GM12891 (cell line): ENCODE results near the gene NKAIN4.

Experiments
- DNase-seq: peaks from one replicate; pipeline ENCODE4 v3.0.0; 2011; ENCODE audit warnings: low spot score; ENCODE audit not compliant: insufficient read length
- FAIRE-seq: peaks from 2 replicates; lab custom pipeline; 2011; peaks lifted over from hg19 to GRCh38; lab: Jason Lieb, UNC
- PAX5 ChIP-seq: IDR thresholded peaks from 2 replicates; pipeline ENCODE4 v1.6.1; 2011; ENCODE audit warnings: low read length, moderate library complexity, mild to moderate bottlenecking; ENCODE audit not compliant: insufficient read depth, severe bottlenecking
- POLR2A ChIP-seq: IDR thresholded peaks from 2 replicates; pipeline ENCODE4 v1.6.1; 2011; ENCODE audit warnings: low read depth, low read length, control low read depth
- POLR2AphosphoS5 ChIP-seq: IDR thresholded peaks from 2 replicates; pipeline ENCODE4 v1.6.1; 2011; ENCODE audit warnings: low read depth, low read length, control low read depth
- POU2F2 ChIP-seq: IDR thresholded peaks from 2 replicates; pipeline ENCODE4 v1.6.1; 2011; ENCODE audit warnings: low read depth, mild to moderate bottlenecking, control low read depth, low read length, moderate library complexity
- SPI1 ChIP-seq: IDR thresholded peaks from 2 replicates; pipeline ENCODE4 v1.6.1; 2011; ENCODE audit warnings: low read depth, low read length, control low read depth
- TAF1 ChIP-seq: IDR thresholded peaks from 2 replicates; pipeline ENCODE4 v1.6.1; 2011; ENCODE audit warnings: low read depth, low read length, control low read depth

The NKAIN4 gene

DNA sequence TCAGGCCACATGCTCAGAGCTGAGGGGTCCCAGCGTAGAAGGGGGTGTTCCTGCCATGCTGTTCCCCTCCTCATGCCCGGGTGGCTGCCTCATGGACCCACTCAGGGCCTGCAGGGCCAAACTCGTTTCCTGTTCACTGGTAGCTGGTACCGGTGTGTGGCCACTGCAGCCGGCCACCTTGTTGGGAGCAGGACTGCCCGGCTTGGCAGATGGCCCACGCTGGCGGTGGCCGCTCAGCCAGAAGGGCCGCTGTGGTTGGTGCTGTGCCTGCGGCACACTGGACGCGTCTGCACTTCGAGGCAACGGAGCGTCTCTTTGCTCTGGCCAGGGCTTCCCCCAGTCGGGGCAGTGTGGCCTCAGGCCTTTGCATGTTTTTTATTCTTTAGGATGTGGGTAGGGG is 28.7 kb upstream of the NKAIN4 start:
- FAIRE-seq, result no peak
- no peak for TF ChIP-seq POU2F2
- no peak for DNase-seq

DNA sequence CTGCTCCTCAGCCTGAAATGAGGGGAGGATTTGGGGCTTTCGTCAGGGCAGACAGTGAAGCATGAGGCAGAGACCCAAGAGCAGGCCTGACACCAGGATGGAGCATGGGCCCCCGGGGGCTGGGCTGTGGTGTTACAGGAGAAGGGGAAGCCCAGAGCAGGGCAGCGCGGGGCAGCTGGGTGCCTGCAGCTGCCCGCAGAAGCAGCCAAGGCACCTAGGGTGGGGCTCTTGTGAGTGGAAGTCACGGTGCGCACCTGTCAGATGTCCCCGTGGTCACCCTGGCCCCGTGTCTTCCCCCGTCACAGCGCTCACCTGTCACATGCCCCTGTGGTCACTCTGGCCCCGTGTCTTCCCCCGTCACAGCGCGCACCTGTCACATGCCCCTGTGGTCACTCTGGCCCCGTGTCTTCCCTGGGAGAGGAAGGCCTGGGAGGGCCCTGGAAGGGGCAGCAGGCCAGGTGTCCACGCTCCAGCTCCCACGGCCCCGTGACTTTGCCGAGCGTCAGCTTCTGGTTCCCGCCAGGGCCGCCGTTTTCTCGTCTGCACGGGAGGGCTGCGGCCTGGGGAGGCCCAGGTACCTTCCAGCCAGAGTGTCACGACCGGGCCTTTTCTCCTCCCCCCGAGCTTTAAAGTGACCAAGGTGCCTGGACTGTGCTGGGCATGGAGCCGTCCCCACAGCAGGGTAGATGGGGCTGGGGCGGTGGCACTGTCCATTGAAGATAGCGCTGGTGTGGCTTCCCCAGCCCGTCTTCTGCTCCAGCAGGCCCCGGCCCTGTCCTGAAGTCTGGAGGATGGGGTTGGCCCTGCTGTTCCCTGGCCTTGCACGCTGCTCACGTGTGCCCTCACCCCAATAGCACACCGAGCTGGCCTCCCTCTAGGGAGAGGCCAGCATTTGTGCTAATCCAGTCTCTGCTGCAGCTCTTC is 27.7 kb upstream of the NKAIN4 start:
- FAIRE-seq, result no peak
- no peak for DNase-seq
- TF ChIP-seq POLR2AphosphoS5, result no peak; the same call in 1 of the 2 replicates
- no peak for TF ChIP-seq POU2F2
- no peak for TF ChIP-seq TAF1
- TF ChIP-seq SPI1, result no peak
- TF ChIP-seq POLR2A, result no peak
- no peak for TF ChIP-seq PAX5

DNA sequence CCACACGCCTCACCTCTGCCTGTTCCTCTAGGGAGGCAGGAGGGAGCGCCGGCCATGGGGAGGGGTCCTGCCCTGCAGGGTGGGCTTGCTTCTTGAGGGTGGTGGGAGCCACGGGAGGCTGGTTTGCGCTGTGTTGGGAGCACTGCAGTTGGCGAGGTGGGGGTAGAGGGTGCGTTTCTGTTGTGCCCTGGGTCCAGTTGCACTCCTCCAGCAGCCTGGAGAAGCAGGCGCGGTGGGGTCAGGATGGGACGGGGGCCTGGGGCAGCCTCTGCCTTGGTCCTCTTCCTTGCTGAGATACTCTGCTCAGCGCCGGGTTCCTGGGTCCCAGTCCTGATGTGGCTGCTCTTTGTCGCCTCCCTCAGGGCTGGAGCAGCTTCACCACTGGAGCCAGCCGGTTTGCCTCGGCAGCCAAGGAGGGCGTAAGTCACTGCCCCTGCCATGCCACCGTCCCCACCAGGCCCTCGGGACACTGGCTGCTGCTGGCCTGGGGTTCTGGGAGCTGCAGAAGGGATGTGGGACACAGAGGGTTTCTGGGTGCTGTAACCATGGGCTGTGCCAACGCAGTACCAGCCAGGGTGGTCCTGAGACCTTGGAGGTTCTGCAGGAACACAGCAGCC is 26.8 kb upstream of the NKAIN4 start:
- DNase-seq, result no peak
- TF ChIP-seq POU2F2 (no peak), POLR2A (no peak), SPI1 (no peak), POLR2AphosphoS5 (no peak), PAX5 (no peak), TAF1 (no peak)

DNA sequence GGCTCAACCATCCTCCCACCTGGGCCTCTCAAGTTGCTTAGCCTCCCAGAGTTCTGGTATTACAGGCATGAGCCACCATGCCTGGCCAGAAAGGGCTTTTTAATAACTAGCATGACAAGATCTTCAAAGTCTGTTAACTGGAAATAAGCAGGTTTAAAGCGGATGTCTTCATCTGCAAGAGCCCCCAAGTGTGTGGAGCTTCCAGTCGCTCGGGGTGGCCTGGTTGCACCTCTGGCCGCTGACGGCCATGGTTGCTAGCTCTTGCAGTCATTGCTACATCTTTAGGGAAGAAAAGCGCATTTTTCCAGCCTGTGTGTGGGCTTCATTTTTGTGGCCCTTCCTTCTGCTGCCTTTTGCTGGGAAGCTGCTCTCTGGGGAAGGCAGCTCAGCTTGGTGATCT is 26.1 kb upstream of the NKAIN4 start:
- no peak for FAIRE-seq
- TF ChIP-seq TAF1 (no peak), PAX5 (no peak), POLR2A (no peak), POLR2AphosphoS5 (no peak), SPI1 (no peak), POU2F2 (no peak)
- DNase-seq, result no peak

More for the DNA sequence above, 26.8 kb upstream of the NKAIN4 start:
- FAIRE-seq, result no peak

DNA sequence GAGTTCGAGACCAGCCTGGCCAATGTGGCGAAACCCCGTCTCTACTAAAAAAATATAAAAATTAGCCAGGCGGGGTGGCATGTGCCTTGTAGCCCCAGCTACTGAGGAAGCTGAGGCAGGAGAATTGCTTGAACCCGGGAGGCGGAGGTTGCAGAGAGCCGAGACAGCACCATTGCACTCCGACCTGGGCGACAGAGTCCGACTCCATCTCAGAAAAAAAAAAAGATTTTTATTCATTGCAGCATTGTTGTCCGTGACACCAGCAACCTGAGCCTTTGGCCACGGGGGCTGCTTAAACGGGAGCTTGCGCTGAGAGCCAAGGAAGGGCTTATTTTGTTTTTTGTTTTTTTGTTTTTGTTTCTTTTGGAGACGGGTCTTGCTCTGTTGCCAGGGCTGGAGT is 25.7 kb upstream of the NKAIN4 start:
- TF ChIP-seq POU2F2 (no peak), POLR2A (no peak), PAX5 (no peak), SPI1 (no peak), TAF1 (no peak), POLR2AphosphoS5 (no peak)
- DNase-seq, result no peak
- no peak for FAIRE-seq

DNA sequence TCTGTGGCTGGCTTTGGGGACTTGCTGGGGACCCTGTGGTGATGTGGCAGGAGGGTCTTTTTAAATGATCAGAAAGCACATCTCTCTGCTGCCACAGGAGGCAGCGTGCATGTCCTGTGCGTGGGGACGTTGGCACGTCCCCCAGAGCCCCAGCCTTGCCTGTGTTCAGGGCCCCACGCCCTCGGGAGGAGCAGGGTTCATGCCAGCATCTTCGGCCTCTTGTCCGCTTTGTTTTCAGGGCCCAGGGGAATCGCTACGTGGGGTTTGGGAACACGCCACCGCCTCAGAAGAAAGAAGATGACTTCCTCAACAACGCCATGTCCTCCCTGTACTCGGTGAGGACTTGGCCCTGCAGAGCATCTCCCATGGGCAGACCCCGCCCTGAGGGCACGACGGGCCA is 24.4 kb upstream of the NKAIN4 start:
- DNase-seq, result no peak
- TF ChIP-seq POLR2AphosphoS5 (no peak), POLR2A (no peak), PAX5 (no peak), SPI1 (no peak), TAF1 (no peak), POU2F2 (no peak)
- FAIRE-seq, result no peak

DNA sequence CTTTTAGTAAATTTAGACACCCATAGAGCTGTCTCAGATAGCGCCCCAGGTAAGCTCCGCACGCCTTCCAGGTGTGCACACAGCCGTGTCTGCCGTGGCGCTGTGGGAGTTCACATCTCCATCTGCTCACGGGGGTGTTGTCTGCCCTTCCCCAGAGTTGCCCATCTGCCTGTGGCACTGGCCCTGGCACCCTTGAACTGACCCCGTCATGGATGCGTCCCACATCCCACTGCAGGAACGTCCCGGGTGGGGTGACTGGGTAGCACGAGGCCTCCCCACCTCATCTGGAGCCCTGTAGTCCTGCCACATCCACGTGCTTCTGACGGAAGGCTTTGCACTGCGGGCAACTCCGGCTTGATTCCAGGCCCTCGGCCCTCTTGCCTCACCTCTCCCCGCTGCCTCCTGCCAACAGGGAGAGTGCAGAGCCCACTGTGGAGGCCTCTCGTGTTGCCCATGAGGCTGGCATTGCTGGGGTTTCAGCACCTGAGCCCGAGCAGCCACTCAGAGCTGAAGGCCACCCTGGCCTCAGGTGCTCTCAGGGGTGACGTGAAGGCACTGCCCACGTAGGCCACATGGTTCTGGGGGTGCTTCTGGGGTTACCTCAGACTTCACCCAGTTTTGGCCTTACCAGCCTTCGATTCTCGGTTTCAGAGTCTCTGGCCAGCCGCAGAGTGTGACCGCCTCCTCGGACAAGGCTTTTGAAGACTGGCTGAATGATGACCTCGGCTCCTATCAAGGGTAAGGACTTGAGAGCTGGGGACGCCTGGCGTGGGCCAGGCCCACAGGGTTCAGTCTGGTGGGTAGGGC is 23.4 kb upstream of the NKAIN4 start:
- DNase-seq, result no peak
- FAIRE-seq, result no peak
- no peak for TF ChIP-seq SPI1
- TF ChIP-seq POLR2AphosphoS5, result no peak
- no peak for TF ChIP-seq POLR2A
- no peak for TF ChIP-seq PAX5
- TF ChIP-seq POU2F2, result no peak
- TF ChIP-seq TAF1, result no peak

DNA sequence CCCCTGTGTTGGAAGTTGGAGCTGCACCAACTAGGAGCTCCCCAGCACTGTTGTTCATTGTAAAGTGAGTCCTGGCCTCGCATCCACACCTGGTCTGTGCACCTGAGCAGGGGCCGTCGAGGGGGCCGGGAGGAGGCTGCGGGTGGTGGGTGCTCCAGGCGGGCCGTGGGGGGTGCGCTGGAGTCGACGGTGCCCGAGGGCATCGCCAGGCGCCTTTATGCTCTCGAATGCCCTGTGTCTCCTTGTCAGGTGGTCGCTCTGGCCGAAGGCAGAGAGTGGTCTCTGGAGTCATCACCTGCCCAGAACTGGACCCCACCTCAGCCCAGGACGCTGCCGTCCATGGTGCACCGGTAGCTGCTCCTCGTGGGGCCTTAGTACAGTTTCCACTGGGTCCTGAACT is 22.7 kb upstream of the NKAIN4 start:
- FAIRE-seq, result no peak
- TF ChIP-seq TAF1, result no peak
- no peak for TF ChIP-seq PAX5
- no peak for TF ChIP-seq POU2F2
- no peak for TF ChIP-seq SPI1
- no peak for TF ChIP-seq POLR2AphosphoS5
- no peak for TF ChIP-seq POLR2A
- DNase-seq, result no peak

DNA sequence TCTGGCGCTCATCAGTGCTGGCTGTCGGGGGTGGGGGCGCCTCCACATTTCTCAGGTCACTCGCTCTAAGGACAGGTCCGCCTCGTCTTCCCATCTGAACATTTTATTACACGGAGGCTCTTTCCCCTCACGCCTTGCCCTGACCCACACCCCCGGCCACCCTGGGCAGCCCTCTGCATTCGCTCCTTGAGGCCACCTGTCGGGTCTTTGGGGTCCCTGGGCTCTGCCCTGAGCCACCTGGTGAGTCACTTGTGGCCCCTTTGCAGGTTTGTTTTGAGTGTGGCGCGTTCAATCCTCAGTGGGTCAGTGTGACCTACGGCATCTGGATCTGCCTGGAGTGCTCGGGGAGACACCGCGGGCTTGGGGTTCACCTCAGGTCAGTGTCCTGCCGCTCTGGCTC is 21.6 kb upstream of the NKAIN4 start:
- no peak for FAIRE-seq
- TF ChIP-seq POLR2A (no peak), POLR2AphosphoS5 (no peak), PAX5 (no peak), POU2F2 (no peak), SPI1 (no peak), TAF1 (no peak)
- DNase-seq, result no peak
